ENCODE measurements around the gene ACOT11. TPM values are rescaled to one million over a fixed set of nuclear protein-coding genes. Genes with fewer than 3 reads are reported as not detected.

The ACOT11 gene
- total RNA-seq, 2 donors from 2014 or later = 43.3 to 82.5 TPM

DNA sequence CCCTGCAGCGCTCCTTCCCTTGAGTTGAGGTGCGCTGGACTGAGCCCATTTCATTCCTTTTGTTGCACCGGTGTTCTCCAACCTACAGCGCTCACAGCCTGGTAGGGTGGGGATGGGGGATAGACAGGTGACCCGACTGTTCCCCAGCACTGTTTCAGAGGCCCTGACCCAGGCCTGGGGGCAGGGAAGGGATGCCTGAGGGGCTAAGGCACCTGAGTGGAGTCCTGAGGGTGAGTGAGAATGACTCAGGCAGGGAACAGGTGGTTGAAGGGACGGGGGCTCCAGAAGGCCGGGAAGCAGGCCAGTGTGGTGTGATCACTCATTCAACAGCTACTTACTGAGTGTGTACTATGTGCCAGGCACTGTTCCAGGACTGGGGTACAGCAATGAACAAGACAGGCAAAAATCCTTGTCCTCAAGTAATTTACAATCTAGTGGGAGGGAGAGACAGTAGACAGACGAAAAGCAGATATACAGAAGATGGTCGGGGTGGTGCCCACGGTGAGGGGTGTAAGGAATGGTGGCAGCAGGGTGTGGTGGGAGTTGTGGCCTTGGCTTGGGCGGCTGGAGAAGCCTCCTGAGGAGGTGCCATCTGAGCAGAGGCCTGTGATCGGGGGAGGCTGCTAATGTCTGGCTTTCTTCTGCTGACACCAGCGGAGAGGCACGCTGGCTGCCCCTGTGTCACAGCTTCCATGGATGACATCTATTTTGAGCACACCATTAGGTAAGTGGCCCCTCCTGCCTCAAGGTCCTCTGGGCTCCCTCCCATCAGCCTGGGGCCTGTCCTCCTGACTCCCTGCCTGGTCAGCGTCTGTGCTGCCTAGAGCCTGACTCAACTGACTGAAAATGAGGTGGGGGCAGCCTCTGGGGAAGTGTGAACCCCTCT is 37.4 kb downstream of the ACOT11 start:
- Histone ChIP-seq H3K4me3 (no peak overlapping the region), H3K9me3 (no peaks in the 10 kb centered on the region), H3K27me3 (no peaks in the 10 kb centered on the region), H3K36me3 (no peaks in the 10 kb centered on the region), H3K4me1 (peaks cover 3% of the 10 kb centered on the region), H3K27ac (no peak overlapping the region), H3K9ac (ENCODE audit: low read depth in 2 of 2, low read length in 2 of 2) (no peak overlapping the region)
- no peak for DNase-seq
- no peak for TF ChIP-seq CTCF (IDR thresholded peaks at IDR 0.05)
- intact Hi-C loops (cut with DNase I) = no loop called here

- no peak for DNase-seq
- Histone ChIP-seq H3K9ac (ENCODE audit: low read depth in 2 of 2, low read length in 2 of 2) (no peak overlapping the region), H3K27me3 (no peaks in the 10 kb centered on the region), H3K36me3 (no peaks in the 10 kb centered on the region), H3K9me3 (no peaks in the 10 kb centered on the region), H3K4me1 (no peaks in the 10 kb centered on the region), H3K4me3 (no peak overlapping the region), H3K27ac (no peak overlapping the region)
- intact Hi-C loops (cut with DNase I) = no loop called here
- no peak for TF ChIP-seq CTCF (IDR thresholded peaks at IDR 0.05)
Measured at GRCh38 chr1:54588377-54588776, 40.3 kb downstream of the ACOT11 start.

GRCh38 chr1:54591127-54591756 is 43.2 kb downstream of the ACOT11 start:
- Histone ChIP-seq H3K27me3 (no peaks in the 10 kb centered on the region), H3K4me3 (no peak overlapping the region), H3K4me1 (no peaks in the 10 kb centered on the region), H3K27ac (no peak overlapping the region), H3K36me3 (no peaks in the 10 kb centered on the region), H3K9me3 (no peaks in the 10 kb centered on the region), H3K9ac (ENCODE audit: low read depth in 2 of 2, low read length in 2 of 2) (no peak overlapping the region)
- TF ChIP-seq CTCF (IDR thresholded peaks at IDR 0.05) = no peak
- no peak for DNase-seq
- intact Hi-C loops (cut with DNase I) = no loop called here

- Histone ChIP-seq H3K36me3 (no peaks in the 10 kb centered on the region), H3K4me3 (no peak overlapping the region), H3K4me1 (no peaks in the 10 kb centered on the region), H3K27me3 (no peaks in the 10 kb centered on the region), H3K9me3 (no peaks in the 10 kb centered on the region), H3K27ac (no peak overlapping the region), H3K9ac (ENCODE audit: low read depth in 2 of 2, low read length in 2 of 2) (no peak overlapping the region)
- DNase-seq = no peak
- intact Hi-C loops (cut with DNase I) = no loop called here
- no peak for TF ChIP-seq CTCF (IDR thresholded peaks at IDR 0.05)
Measured at GRCh38 chr1:54593571-54594160, 45.6 kb downstream of the ACOT11 start.

GRCh38 chr1:54594463-54594862 is 46.4 kb downstream of the ACOT11 start:
- H3K4me1 ChIP-seq = no peaks in the 10 kb centered on the region
- no peaks in the 10 kb centered on the region for H3K27me3 ChIP-seq
- no peak overlapping the region for H3K27ac ChIP-seq
- no peaks in the 10 kb centered on the region for H3K9me3 ChIP-seq
- H3K36me3 ChIP-seq = no peaks in the 10 kb centered on the region
- no peak for DNase-seq
- intact Hi-C loops (cut with DNase I) = no loop called here
- TF ChIP-seq CTCF (IDR thresholded peaks at IDR 0.05) = no peak
- H3K4me3 ChIP-seq = no peak overlapping the region
- H3K9ac ChIP-seq (ENCODE audit: low read depth in 2 of 2, low read length in 2 of 2) = no peak overlapping the region
